Pulmonary artery endothelial cell (primary cell): Measurements from ENCODE around the gene CASZ1. TPM values are rescaled to one million over a fixed set of nuclear protein-coding genes. Genes with fewer than 3 reads are reported as not detected.

Source experiments
- DNase-seq: peaks from one replicate; pipeline ENCODE4 v3.0.0-alpha.2; 2011; ENCODE audit warnings: low read depth, low spot score
- total RNA-seq: library from RNA; depleted of rRNA; stranded (reverse); fragments of >200 nt; gene quantifications from 2 replicates; pipeline ENCODE4 v1.2.3, GENCODE V29; 2014

Gene CASZ1
- total RNA-seq, result 0.99 and 2.3 TPM in 2 replicates

- DNase-seq, result peak; percentile 56
Measured at GRCh38 chr1:10796029-10796944, at the start of gene CASZ1. Gene CASZ1, minus strand, starts transcription at chr1:10796646. Its CDS starts 102,757 bp downstream, at chr1:10693889.

- DNase-seq, result no peak
Measured at GRCh38 chr1:10843697-10844096, 47.3 kb upstream of the CASZ1 start.

DNA sequence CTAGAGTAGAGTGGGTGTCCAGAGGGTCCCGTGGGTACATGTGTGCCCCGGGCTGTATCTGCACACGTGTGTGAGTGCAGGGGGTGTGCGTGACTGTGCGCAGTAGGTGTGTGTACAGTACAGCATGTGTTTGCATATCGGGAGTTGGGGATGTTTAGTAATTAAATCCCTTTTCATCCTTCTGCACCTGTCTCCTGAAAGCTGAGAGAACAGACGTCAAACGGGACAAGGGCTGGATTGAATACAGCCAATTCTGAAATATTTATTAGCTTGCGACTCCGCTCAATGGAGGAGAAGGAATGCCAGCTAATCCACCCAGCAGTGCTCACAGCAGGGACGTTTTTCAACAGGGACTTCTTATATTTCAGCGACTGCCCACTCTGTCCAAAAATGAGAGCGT is 44.7 kb upstream of the CASZ1 start:
- no peak for DNase-seq

DNA sequence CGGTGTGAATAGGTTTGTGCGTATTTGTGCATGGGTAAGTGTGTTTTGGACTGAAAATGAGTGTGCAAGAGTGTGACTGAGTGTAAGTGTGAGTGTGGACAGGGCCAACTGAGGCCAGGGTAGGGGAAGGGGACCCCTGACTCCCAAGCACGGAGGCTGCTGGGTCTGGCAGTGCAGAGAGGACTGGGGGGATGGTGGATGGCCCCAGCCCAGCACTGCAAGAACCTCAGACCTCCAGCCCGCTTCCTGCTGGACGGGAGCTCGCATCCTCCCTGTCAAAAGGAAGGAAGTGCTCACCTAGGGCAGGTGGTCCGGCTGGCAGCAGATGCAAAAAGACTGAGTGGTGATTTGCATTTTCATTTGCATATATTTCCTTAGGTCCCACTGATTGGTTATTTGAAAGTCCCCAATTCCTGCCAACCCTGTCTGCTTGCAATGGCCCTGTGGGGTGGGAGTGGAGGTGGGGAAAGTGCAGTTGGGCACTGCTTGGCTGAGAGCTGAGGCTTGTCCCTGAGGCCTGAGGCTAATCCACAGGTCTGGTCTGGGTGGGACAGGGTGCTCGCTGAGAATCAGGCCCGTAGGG is 42.8 kb upstream of the CASZ1 start:
- no peak for DNase-seq

DNA sequence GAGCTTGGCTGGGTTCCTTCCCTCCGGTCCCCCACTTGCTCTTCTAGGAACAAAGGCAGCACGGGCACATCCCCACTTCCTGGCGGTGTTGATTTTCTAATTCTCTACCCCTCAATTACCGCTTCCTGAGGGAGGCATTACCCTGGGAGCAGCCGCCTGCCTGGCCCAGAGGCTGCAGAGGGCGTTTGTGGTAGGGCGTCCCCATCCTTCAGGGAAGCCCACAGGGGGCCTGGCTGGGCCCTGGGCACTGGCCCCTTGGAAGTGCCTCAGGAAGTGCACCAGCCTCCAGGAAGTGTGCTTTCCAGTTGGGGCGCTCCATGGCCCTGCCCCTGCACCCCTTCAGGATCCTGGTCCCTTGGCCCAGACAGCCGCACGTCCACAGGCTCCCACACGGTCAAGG is 42.1 kb upstream of the CASZ1 start:
- no peak for DNase-seq

GRCh38 chr1:10836726-10837125 is 40.3 kb upstream of the CASZ1 start:
- DNase-seq, result no peak

- no peak for DNase-seq
Measured at GRCh38 chr1:10835822-10836421, 39.5 kb upstream of the CASZ1 start.

- DNase-seq, result no peak
Measured at GRCh38 chr1:10835421-10835820, 39.0 kb upstream of the CASZ1 start.

- no peak for DNase-seq
Measured at GRCh38 chr1:10834770-10835412, 38.4 kb upstream of the CASZ1 start.

DNA sequence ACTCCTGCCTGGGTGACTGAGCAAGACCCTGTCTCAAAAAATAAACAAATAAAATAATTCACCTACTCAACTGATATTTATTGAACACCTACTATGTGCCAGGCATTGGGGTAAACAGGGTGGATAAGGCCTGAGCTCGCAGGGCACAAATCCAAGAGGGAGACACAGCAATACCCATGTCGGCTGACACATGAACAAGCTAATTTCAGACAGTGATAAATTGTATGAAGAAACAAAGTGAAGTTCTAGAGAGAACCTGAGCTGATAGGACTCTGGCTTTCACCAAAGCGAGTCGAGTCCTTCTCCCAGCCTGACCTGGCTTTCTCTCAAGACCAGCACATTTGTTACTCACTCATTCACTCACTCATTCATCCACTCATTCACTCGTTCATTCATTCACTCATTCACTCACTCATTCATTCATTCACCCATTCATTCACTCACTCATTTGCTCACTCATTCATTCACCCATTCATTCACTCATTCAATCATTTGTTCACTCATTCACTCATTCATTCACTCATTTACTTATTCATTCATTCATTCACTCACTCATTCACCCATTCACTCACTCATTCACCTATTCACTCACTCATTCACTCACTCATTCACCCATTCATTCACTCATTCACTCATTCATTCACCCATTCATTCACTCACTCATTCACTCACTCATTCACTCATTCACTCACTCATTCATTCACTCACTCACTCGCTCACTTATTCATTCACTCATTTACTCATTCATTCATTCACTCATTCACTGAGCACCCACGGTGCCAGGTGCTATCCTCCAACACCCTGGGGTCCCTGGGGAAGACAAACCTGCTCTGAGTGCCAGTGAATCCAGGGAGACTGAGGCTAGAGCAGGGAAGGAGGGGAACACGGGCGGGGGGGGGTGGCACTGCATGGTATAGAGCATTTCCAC is 37.4 kb upstream of the CASZ1 start:
- DNase-seq, result no peak

- DNase-seq, result no peak
Measured at GRCh38 chr1:10832703-10833102, 36.3 kb upstream of the CASZ1 start.

DNA sequence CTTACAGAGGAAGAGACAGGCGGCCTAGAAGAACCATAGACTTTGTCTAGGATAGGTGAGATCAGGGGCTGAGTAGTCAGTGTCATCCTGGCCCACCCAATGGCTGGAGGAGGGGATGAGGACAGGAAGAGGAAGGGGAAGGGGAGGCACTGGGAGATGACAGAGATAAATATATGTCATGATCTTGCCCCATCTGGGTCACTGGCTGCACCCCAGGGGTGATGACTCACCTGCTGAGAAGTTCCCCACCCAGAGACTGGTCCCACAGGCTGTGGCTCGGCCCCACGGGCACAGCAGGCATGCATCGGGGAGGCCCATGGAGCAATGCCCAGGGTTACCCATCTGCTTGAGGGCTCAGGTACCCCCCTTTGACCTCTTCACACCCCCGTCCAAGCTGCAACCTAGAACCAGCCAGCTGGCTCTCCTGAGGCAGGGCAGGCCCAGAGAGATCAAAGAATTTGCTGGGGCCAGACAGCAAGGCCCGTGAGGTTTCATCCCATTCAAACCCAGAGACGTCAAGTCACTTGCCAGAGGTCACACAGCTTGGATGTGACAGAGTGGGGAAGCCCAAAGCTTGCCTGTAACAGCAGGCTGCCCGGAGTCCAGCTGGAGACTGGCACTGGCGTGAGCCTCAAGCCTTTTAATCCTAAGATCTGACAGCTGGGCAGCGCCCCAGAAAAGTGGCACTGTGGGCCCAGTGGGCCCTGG is 34.7 kb upstream of the CASZ1 start:
- no peak for DNase-seq

- no peak for DNase-seq
Measured at GRCh38 chr1:10829965-10830515, 33.6 kb upstream of the CASZ1 start.

GRCh38 chr1:10829067-10829818 is 32.8 kb upstream of the CASZ1 start:
- DNase-seq, result no peak

GRCh38 chr1:10827377-10828333 is 31.2 kb upstream of the CASZ1 start:
- no peak for DNase-seq

DNA sequence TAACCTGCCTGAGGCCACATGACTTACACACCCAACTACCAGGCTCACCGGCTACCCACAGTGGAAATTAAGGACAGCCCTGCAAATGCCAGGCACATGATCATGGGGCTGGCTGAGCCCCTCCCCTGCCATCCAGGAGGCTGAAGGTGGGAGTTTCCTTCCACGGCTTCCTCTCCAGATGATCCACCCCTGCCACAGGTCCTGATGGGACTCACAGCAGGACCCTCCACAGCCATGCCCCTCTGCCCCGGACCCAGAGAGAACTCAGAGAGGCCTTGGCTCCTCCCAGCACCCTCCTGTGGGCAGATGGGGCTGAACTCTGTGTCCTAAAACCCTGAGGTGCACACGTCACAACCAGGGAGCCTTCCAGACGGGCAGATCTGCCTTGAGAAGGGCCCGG is 29.1 kb upstream of the CASZ1 start:
- no peak for DNase-seq

DNA sequence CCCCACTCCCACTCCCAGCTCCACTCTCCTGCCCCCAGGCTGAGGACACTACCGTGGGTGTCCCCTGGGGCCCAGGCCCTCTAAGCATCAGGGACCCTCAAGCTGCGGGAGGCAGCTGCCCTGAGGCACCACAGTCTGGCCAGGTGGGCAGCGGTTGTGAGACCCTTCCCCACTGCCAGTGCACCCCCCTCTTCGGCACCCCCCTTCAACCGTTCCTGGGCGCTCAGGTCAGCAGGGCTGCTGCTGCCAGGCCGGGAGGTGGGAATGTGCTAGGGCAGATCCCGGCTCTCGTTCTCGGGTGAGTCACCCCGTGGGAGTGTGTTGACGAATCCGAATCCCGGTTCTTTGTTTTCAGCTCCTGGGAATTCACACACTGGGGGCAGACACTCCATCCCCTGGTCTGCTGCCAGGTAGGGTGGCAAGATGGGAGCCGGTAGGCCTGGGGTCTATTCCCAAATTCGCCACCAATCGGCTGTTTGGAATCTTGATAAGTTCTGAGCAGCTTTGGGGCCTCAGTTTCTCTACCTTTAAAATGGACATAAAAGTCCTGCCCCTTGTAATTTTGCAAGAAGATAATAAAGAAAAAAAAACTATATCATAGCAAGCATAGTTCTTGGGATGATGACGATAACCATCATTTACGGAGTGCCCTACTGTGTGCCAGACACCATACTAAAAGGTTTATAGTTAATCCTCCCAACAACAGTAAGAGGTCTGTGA is 28.5 kb upstream of the CASZ1 start:
- DNase-seq, result no peak
